CD4-positive, alpha-beta T cell treated with Interleukin-1 beta for 1 hour (primary cell): ENCODE data around the gene FHOD3.

Source experiments
- DNase-seq, 2 donors: peaks; one replicate each; pipeline ENCODE4 v3.0.0-alpha.2; 2020 to 2022

Gene FHOD3

DNA sequence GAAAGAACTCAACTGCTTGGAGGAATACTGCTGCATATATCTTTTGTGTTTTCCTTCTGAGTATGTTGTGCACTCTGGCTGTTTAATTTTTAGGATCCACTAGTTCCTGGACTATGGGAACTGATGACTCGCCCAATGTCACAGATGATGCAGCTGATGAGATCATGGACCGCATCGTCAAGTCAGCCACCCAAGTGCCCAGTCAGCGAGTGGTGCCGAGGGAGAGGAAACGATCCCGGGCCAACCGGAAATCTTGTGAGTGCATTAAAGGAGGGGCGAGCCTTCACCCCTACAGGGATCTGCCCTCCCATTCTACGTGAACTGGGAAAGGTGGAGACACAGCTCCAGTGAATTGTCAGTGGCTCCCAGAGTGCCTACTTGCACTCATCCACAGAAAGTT lies 471.7 kb downstream of the FHOD3 start:
- DNase-seq, result no peak

DNA sequence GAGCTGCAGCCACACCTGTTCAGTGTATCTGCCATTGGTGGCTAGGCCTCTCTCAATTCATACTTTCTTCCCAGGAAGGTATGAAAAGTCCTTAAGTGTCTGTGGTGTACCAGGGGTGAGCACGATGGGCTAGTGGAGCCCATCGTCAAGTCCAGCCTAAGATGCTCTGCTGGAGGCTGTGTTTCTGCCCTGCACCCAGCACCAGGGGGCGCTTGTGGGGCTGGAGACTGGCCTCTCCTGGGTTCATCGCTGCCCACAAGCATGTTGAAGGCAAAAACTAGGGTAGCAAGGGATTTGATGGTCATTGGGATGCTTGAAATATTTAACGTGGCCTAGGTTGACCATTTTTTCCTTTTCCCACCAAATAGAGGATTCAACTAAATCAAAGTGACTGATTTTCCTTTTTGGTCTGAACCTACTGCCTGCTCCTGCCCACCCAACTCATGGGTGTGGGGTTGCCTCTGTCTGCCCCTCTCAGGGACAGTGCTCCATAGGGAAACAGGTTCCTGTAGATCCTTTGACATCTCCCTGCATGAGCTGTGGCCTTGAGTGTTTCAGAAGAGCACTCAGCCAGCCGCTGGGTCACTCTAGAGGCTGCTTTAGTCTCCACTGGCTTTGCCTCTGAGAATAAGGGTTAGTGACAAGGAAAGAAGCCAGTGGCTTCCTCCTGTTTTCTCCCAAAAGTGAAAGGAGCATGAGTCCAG lies 472.2 kb downstream of the FHOD3 start:
- no peak for DNase-seq

- no peak for DNase-seq
Observed at GRCh38 chr18:36770315-36770946, 472.9 kb downstream of the FHOD3 start.

DNA sequence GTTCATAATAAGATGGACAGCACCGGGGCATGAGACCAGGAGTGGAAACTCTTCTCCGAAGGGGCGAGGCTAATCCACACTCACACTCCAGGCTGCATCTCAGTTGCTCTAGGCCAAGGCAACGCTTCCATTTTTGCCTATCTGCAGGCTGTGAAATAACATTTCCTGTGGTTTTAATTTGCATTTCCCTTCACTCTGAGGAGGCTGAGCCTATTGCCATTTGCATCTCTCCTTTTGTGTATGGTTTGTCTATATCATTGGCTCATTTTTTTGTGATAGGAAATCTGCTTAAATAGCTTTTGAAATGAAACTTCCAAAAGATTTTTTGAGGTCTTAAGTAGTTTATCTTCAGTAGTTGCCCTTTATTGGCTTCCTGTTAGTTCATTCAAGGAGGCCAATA lies 473.7 kb downstream of the FHOD3 start:
- no peak for DNase-seq

DNA sequence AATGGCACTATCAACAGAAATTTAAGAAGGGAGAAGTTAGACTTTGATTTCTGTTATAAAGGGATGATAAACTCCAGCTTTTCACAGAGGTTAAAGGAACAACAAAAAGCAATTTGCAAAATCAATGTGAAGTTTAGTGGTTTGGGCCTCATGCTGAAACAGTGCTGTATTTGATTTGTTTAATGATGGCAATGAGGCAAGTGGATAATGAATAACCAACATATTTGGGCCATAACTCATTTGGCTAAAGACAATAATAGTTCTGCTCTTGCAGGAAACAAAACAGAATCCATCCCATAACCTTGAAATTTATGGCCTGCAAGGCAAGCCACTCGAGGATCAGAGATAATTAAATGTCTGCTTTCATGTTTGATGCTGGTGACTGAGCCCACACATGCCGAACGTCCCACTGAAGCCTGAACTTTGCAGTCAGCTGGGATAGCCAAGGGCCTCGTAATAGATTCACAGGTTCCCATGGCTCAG lies 474.8 kb downstream of the FHOD3 start:
- DNase-seq, result no peak

GRCh38 chr18:36775396-36775795 lies 477.9 kb downstream of the FHOD3 start:
- no peak for DNase-seq

DNA sequence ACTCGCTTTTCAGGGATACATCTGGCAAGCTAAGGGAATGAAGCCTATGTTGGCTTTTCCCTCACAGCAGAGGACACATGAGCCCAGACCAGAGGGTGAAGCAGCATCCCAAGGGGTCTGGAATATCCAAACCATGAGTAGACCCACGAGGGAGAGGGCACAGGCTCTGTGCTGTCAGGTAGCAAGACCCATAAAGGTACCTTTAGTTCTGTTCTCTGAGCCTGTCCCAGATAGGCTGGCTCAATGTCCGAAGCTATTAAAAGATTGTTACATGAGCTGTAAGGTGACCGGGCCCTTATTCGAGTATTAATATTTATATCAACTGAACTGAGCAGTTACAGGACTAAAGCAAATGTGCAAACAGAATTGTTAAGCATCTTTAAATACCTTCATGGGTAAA lies 479.1 kb downstream of the FHOD3 start:
- no peak for DNase-seq

DNA sequence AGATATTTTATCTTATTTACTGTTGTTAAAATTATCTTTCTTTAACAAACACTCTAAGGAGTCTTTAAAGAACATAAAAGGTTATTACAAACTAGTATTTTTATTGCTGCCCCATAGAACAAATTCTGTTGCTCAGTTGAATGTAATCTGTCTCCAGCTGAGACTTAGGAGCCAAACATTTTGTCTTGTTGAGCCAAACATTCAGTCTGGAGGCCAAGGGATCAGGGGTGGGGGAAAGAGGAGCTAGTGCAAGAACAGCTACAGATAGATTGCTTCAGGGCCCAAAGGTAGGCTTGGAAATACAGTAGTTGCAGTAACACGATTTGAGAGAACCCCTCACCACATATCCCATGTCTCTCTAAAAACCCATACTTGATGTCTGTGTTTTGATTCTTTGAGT lies 480.1 kb downstream of the FHOD3 start:
- DNase-seq, result no peak

- DNase-seq, result no peak
Observed at GRCh38 chr18:36780748-36781147, 483.2 kb downstream of the FHOD3 start.

GRCh38 chr18:36782710-36783109 lies 485.2 kb downstream of the FHOD3 start:
- no peak for DNase-seq

GRCh38 chr18:36783792-36784191 lies 486.3 kb downstream of the FHOD3 start:
- DNase-seq, result no peak

DNA sequence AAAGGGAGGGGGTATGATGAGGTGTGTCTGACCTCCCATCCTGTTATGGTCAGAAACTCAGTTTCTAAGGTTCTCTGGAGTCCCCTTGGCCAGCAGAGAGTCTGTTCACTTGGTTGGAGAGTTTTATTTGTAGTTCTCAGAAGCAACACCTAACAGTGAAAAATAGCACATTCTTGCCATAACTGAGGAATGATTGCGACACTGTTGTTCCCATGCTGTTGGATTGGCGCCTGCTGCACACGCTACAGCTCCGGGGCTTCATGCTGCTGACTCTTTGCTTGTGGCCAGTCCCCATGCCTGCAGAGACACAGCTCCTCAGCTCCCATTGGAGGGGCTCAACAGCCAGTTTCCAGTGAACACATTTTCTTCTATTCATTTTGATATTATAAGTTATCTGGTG lies 489.2 kb downstream of the FHOD3 start:
- DNase-seq, result no peak

DNA sequence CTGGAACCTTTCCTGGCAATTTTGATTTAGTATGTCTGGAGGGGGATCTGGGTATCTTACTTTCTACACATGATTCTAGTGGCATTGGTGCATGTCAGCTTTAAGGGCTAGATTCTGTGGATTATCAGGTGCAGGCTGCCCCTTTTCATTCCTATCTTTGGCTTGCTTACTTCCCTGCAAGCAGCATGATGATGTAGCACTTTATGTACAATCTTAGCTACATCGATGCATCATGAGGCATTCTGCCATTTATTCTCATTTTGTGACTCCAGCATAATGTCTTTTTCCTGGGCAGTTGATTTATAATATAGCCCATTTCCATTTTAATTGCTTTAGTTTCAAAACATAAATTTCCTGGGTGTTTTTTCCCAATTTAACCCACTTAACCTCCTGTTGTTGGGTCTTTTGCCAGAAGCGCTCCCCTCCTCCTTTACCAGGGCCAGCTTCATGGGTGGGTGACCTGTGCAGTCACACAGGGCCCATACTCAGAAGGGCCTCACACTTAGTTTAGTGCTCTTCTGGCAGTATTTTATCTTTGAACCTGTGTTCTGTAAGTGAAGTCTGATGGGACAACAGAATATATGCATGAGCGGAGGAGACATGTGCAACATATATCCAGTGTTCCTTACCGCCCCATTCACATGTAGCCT lies 495.2 kb downstream of the FHOD3 start:
- no peak for DNase-seq

- DNase-seq, result no peak
Observed at GRCh38 chr18:36798738-36799473, 501.4 kb downstream of the FHOD3 start.

- no peak for DNase-seq
Observed at GRCh38 chr18:36805105-36805504, 507.6 kb downstream of the FHOD3 start.

GRCh38 chr18:36808681-36809080 lies 511.2 kb downstream of the FHOD3 start:
- DNase-seq, result no peak

DNA sequence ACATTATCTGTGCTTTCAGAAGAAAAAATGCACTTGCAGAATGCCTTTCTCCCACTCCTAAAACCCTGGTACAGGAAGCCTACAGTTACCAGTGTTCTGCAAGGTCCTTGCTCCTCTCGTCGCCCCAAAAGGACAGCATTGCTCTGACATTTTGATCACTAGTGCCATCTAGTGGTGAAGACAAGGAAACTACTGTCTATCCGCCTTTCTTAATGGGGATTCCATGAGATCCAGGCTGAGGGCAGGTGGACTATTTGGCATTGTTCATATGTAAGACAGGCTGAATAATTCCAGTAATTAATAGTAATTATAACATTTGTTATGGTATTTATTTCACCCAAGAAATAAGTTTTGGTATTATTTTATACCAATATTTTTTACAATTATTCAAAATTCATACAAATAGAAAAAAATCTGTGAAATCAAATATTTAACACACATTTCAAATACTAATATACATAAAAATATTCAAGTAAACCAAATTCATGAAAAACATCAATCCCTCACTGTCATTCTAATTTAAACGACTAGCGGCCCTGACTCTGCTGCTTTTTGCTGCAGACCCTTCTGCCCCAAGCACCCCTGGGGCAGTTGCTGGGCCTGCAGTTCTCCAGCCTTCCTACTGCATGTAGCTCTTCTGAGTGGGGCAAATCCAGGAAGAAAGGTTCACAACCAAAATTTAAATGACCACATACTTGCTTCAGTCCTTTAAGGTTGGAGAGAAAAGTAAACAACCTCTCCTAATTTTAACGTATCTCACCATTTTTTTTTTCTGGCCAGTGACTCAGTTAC lies 512.3 kb downstream of the FHOD3 start:
- peak; percentile 41 to 70 for DNase-seq

DNA sequence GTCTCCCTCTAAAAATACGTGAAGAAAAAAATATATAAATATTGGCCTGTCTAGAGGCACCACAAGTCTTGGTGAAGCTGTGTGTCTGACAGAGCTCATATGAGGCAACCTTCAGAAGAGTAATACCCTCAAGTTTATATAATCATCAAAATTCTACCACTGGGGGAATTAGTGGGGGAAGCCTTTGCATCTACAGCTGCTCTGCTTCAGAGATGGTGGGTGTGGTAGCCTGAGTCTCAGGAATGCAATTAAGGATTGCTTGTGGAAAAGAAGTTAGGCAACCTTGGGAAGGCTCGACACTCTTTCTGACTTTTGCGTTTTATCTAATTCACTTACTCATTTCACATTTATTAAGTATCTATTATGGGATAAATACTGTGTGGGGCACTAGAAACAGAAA lies 513.9 kb downstream of the FHOD3 start:
- DNase-seq, result no peak

DNA sequence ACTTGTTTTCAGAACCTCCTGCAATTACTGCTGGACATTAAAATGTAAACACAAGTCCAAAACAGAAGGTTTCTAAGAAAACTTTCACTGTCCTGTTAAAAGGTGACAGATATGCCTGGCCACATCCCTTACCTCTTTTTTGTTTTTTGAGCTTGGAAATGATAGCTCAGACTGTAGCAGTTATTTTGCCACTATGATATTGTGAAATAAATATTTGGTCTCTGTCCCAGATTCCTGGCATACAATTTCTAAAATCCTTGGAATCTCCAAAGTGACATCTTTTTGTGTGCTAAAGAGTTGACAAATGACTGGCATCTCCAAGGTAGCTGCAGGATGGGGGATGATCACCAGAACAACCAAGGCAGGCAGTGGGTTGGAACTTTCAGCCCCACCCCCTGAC lies 514.4 kb downstream of the FHOD3 start:
- DNase-seq, result no peak

GRCh38 chr18:36812678-36813077 lies 515.2 kb downstream of the FHOD3 start:
- no peak for DNase-seq

DNA sequence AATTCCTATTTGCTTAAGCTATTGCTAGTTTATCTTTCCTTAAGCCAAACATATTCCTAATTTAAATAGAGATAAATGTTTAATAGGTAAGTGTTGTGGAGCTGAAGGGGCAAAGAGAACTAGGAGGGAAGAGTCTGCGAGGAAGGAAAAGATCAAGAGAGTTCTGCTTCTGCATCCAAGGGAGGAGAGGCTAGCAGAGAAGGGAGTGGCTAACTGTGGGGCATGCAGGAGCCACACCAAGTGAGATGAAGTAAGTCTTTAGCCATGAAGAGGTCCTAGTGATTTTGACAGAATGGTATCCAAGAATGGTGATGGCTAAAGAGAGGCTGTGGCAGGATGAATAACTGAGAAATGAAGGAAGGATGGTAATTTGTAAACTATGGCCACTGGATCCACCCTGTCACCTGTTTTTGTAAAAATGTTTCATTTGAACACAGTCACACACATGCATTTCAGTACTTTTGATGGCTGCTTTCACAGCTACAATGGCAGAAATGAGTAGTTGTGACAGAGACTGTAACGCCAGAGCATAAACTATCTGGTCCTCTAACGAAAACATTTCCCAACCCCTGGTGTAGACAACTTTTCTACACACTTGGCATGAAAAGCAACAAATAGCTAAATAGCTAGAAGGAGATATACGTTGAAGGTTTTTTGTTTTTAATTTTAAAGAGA lies 515.7 kb downstream of the FHOD3 start:
- DNase-seq, result no peak

DNA sequence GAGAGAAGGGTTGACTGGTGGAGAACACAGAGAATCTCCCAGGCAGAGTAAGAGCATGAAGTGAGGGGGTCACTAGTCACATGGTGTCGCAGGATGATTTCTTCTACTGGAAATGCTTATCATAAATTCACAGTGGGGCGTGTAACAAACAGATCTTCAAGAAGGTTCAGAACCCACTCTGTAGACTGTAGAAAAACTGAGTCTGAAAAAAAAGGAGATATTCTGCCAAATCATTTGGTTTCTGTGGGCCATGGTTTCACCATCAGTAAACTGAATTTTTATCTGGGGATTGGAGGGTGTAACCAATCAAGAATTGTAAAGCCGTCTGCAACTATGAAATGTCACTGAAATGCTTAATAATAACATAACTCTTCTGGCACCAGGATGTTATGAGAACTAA lies 516.3 kb downstream of the FHOD3 start:
- DNase-seq, result no peak
